GM18526 (cell line): ENCODE data around the gene POU2AF2.

Experiments used
- POLR2A ChIP-seq: IDR thresholded peaks from 3 replicates; pipeline ENCODE4 v1.6.1; 2011; ENCODE audit not compliant: insufficient read length; ENCODE audit errors: extremely low read depth

POU2AF2 gene

DNA sequence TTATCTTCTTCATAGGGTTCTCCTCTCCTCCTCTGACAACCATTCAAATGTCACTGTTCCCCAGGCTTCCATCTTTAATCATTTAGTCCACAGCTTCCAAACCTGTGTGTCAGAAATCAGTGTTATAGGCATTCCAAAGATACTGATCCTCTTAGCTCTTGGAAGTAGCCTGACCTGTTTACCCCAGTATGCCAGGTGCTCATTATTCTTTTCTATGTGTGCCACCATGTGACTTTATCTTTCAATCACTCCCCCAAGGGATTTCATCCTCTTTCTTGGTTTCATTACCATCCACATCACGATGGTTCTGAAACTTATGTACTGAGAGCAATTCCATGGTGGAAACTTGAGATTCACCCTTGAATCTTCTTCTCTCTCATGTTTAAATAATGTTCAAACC lies 7.6 kb downstream of the POU2AF2 start:
- no peak for TF ChIP-seq POLR2A

- TF ChIP-seq POLR2A: no peak
These were observed 8.1 kb downstream of the POU2AF2 start for GRCh38 chr11:111253630-111254029.

DNA sequence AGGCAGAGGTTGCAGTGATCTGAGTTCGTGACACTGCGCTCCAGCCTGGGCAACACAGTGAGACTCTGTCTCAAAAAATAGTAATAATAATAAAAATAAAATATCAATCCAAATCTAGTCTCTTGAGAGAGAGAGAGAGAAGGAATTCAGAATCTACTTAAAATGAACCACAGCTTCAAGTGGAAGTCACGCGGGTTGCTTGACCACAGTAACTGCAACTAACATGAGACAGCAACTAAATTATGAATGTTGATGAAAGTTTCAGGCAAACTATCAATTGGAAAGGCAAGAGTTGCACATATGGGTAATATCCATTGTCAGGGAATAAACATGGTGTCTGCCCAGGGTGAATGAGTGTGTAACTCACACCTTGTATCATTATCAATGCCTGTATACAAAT lies 12.5 kb downstream of the POU2AF2 start:
- TF ChIP-seq POLR2A: no peak

GRCh38 chr11:111259896-111260295 lies 14.4 kb downstream of the POU2AF2 start:
- no peak for TF ChIP-seq POLR2A

DNA sequence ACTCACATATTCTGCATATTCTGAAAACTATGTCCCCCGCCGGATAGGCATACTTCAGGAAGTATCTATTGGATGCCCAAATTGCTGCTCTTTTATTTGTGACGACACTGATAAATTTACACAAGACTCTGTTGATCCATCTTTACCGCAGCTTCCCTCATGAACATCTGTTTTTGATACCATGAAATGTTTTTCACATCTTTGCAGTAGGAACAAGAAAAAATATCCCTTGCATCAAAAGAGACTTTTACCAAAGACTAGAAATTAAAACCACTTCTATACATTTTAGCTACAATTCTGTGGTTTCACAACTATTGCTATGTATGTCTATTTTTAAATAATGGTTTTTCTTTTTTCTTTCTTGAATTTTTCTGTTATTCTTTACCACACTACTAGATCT lies 15.3 kb downstream of the POU2AF2 start:
- no peak for TF ChIP-seq POLR2A

GRCh38 chr11:111264646-111265045 lies 19.1 kb downstream of the POU2AF2 start:
- no peak for TF ChIP-seq POLR2A

GRCh38 chr11:111265421-111265820 lies 19.9 kb downstream of the POU2AF2 start:
- TF ChIP-seq POLR2A: no peak

DNA sequence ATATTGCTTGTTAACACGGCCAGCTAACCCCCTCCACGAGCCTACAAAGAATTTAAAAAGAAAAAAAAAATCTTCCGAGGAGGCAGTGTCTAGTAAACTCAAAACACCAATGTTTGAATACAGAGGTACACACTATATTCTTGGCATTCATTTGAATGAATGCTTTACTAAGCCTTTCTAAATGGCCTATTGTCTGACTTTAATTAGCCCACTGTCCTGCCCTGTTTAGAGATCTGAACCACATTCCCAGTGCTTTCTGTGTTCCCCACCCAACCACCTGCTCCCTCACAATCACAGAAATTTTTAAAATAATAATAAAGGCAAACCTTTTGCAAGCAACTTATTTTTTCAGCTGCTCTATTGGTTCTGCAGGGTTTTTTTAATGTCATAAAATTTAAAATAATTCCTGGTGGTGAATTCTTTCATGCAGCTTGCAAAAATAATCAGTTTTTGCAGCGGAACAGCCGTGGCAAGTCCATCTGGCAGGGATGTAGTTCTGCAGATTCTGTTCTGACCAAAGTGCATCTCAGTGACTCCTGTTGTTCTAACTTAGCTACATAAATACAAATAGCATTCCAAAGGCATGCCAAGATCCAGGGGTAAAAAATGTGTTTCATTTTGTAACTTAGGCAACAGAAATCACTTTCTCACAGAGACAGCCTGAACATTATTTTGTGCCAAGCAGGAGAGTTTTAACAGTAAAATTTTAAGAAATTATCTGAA lies 23.8 kb downstream of the POU2AF2 start:
- no peak for TF ChIP-seq POLR2A

DNA sequence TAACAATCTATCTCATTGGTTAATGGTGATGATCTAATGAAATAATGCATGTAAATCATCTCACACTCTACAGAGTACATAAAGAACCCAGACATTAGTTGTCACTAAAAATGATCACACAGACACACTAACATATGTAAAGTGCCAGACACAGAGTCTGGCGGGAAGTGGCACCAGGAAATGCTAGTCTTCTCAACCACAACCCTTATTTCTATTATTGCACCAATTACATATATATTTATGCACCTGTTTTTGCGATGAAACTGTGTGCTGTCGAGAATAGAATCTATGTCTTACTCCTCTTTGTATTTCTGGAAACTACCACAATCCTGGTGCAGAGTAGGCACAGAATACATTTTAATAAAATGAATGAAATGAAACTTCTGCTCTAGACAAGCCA lies 26.9 kb downstream of the POU2AF2 start:
- no peak for TF ChIP-seq POLR2A

GRCh38 chr11:111282562-111283075 lies 37.1 kb downstream of the POU2AF2 start:
- no peak for TF ChIP-seq POLR2A

DNA sequence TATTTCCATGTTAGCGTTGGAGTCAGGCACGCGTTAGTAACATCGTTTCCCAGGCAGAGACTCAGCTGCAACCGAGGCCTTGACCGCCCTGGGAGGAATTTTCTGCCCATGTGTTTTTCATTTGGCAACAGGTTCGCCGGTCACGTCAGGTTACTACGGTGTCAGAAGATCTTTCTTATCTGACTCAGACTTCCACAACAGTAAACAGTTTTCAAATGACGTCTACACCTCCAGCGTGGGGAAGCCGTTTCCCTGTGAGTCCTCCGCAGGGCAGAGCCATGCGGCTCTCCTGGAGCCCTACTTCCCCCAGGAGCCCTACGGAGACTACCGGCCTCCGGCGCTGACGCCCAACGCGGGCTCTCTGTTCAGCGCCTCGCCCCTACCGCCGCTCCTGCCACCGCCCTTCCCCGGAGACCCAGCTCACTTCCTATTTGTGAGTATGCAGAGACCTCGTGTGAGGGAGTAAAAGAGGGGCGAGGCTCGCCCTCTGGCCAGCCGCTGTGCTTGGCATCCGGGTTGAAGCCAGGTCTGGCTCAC lies 38.5 kb downstream of the POU2AF2 start:
- TF ChIP-seq POLR2A: no peak

DNA sequence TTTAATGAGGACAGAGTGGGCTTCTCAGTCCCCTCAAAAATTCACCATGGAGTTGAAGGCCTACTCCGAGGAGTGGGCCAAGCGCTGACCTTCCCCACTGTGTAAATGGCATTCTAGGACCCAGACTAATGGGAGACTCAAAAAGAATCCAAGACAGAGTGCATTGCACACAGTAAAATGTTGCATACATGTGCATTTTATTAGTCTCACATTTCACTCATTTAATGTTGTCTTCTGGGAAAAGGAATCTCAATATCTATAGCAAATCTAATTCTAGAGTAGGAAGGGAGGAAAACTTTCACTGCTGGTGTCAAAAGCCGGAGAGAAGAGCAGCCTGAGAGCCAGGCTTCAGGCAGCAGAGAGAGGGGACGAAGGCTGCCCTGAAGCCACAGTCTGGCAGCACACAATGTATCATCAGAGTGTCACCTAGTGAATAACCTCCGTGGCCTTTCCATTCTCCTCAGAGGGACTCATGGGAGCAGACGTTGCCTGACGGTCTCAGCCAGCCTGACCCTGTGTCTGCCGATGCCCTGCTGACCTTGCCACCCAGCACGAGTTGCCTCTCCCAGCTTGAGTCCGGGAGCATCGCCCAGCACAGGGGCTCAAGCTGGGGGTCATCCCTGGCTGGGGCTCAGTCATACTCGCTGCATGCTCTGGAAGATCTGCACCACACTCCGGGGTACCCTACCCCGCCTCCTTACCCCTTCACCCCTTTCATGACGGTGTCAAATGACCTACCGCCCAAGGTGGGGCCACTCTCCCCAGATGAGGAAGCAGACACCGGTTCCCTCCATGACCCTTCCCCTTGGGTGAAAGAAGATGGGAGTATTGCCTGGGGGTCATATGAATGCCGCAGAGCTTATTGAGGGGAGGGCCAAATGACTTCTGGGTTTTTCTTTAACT lies 39.9 kb downstream of the POU2AF2 start:
- TF ChIP-seq POLR2A: no peak

- no peak for TF ChIP-seq POLR2A
These were observed 46.2 kb downstream of the POU2AF2 start for GRCh38 chr11:111291764-111292163.

GRCh38 chr11:111296196-111296595 lies 50.7 kb downstream of the POU2AF2 start:
- no peak for TF ChIP-seq POLR2A

- TF ChIP-seq POLR2A: no peak
These were observed 52.2 kb downstream of the POU2AF2 start for GRCh38 chr11:111297696-111298095.

- TF ChIP-seq POLR2A: no peak
These were observed 53.0 kb downstream of the POU2AF2 start, which contains the start of gene POU2AF3 for GRCh38 chr11:111298413-111299100. Gene POU2AF3, plus strand, starts transcription at chr11:111298546. Its CDS starts 36 bp downstream, at chr11:111298582.
